Calu3 (cell line): ENCODE measurements around the gene P3H2. TPM values are rescaled to one million over a fixed set of nuclear protein-coding genes. Genes with fewer than 3 reads are reported as not detected.
A peak's percentile ranks its signal among the peaks of the same experiment; 100 is the strongest.
"Not testable (repeated sequence)": the region's sequence is repeated elsewhere in the genome, so short reads cannot be mapped to it uniquely, and the experiment has no call there.

Source experiments
- BruUV-seq: library from RNA; stranded (reverse); fragments of 400-500 nt; replicated peaks from 2 replicates; lab custom pipeline; 2021; lab: Mats Ljungman, UMichigan
- CTCF ChIA-PET: fragments of 300-600 bp; sonication (Branson Sonifier 250); formaldehyde crosslinking; loops from one replicate; lab custom pipeline; 2022; ENCODE audit warnings: antibody characterized with exemption; lab: Charles Lee
- DNase-seq: peaks from one replicate; pipeline ENCODE4 v3.0.0; 2022
- H3K27ac Mint-ChIP-seq: one replicate; pipeline ENCODE4 v1.8.0; 2022; ENCODE audit warnings: mixed read lengths; ENCODE audit not compliant: unreplicated experiment
- H3K27me3 Mint-ChIP-seq: one replicate; pipeline ENCODE4 v1.8.0; 2022; ENCODE audit warnings: mixed read lengths; ENCODE audit not compliant: unreplicated experiment
- H3K36me3 Mint-ChIP-seq: one replicate; pipeline ENCODE4 v1.8.0; 2022; ENCODE audit warnings: mild to moderate bottlenecking, moderate library complexity, mixed read lengths; ENCODE audit not compliant: insufficient read depth, unreplicated experiment
- H3K4me1 Mint-ChIP-seq: one replicate; pipeline ENCODE4 v1.8.0; 2022; ENCODE audit warnings: mild to moderate bottlenecking, low read depth, mixed read lengths; ENCODE audit not compliant: unreplicated experiment
- H3K4me3 Mint-ChIP-seq: one replicate; pipeline ENCODE4 v1.8.0; 2022; ENCODE audit warnings: mild to moderate bottlenecking, low read depth, moderate library complexity, mixed read lengths; ENCODE audit not compliant: unreplicated experiment
- H3K9me3 Mint-ChIP-seq: one replicate; pipeline ENCODE4 v1.8.0; 2022; ENCODE audit warnings: low read depth, mixed read lengths; ENCODE audit not compliant: unreplicated experiment
- CTCF ChIP-seq: fragments of 200-600 bp; IDR thresholded peaks from one replicate; pipeline ENCODE4 v1.8.0; 2022; ENCODE audit warnings: antibody characterized with exemption; ENCODE audit not compliant: unreplicated experiment
- intact Hi-C: fragments of 100-400 bp; cut with micrococcal nuclease; formaldehyde crosslinking; loops from one replicate; pipeline ENCODE4 v1.10.0; 2022; ENCODE audit not compliant: unreplicated experiment
- total RNA-seq: library from RNA; stranded (reverse); gene quantifications from 2 replicates; pipeline ENCODE4 v1.2.3, GENCODE V29; 2022

P3H2 gene
- total RNA-seq, 1 experiment from 2014 or later: 7.1 TPM

GRCh38 chr3:190083635-190084034, 37.1 kb downstream of the P3H2 start:
- DNase-seq: no peak
- no peak overlapping the region for H3K27ac Mint-ChIP-seq
- H3K9me3 Mint-ChIP-seq: no peaks in the 10 kb centered on the region
- intact Hi-C loops: no loop called here
- H3K4me1 Mint-ChIP-seq: no peaks in the 10 kb centered on the region
- BruUV-seq: no TSS peak
- H3K27me3 Mint-ChIP-seq: no peaks in the 10 kb centered on the region
- TF ChIP-seq CTCF: no peak
- CTCF ChIA-PET: interaction anchor here (1.0 kb wide), 1 partner anchor 10 kb away, joined by 3 read pairs; no protein-coding TSS in a partner anchor
- no peak overlapping the region for H3K4me3 Mint-ChIP-seq
- H3K36me3 Mint-ChIP-seq: no peaks in the 10 kb centered on the region

- Mint-ChIP-seq H3K4me1 (peaks cover 14% of the 10 kb centered on the region), H3K27me3 (no peaks in the 10 kb centered on the region), H3K36me3 (no peaks in the 10 kb centered on the region), H3K9me3 (no peaks in the 10 kb centered on the region), H3K27ac (no peak overlapping the region), H3K4me3 (no peak overlapping the region)
- CTCF ChIA-PET: no interaction called here
- no peak for TF ChIP-seq CTCF
- DNase-seq: no peak
- intact Hi-C loops: no loop called here
- no TSS peak for BruUV-seq
Observed at GRCh38 chr3:190081389-190081788, 39.3 kb downstream of the P3H2 start.

- H3K4me3 Mint-ChIP-seq, CTCF ChIA-PET, DNase-seq, H3K27me3 Mint-ChIP-seq, H3K9me3 Mint-ChIP-seq, H3K27ac Mint-ChIP-seq, H3K36me3 Mint-ChIP-seq, intact Hi-C loops, BruUV-seq: not testable (repeated sequence)
- peaks cover 20% of the 10 kb centered on the region for H3K4me1 Mint-ChIP-seq
Observed at GRCh38 chr3:190079173-190079572, 41.5 kb downstream of the P3H2 start.

- no TSS peak for BruUV-seq
- intact Hi-C loops: no loop called here
- no peak for TF ChIP-seq CTCF
- Mint-ChIP-seq H3K4me3 (no peak overlapping the region), H3K36me3 (no peaks in the 10 kb centered on the region), H3K4me1 (peaks cover 20% of the 10 kb centered on the region), H3K9me3 (no peaks in the 10 kb centered on the region), H3K27ac (peak overlapping the region; percentile 62), H3K27me3 (no peaks in the 10 kb centered on the region)
- CTCF ChIA-PET: interaction anchor here (0.6 to 1.1 kb wide), 3 partner anchors 13 to 244 kb away, joined by 3 read pairs; partner anchors contain the start of gene CLDN1
- no peak for DNase-seq
Observed at GRCh38 chr3:190077395-190078045, 43.2 kb downstream of the P3H2 start.
